Activated T-cell treated with anti-CD3 and anti-CD28 coated beads for 24 hours (primary cell): ENCODE data around the gene KRT2.

Experiments used
- DNase-seq: peaks from one replicate; pipeline ENCODE4 v3.0.0-alpha.2; 2020; ENCODE audit warnings: low read depth

Gene KRT2

GRCh38 chr12:52651726-52652261, at the start of gene KRT2:
TSS of gene KRT2 (minus strand) at chr12:52652211. CDS start at chr12:52652142, 69 bp downstream.
- no peak for DNase-seq

GRCh38 chr12:52701281-52701680, 49.3 kb upstream of the KRT2 start:
- no peak for DNase-seq

GRCh38 chr12:52699960-52700359, 47.9 kb upstream of the KRT2 start:
- no peak for DNase-seq

- DNase-seq = no peak
Measured at GRCh38 chr12:52699373-52699772, 47.4 kb upstream of the KRT2 start.

GRCh38 chr12:52698651-52699340, 46.8 kb upstream of the KRT2 start:
- no peak for DNase-seq

- DNase-seq = no peak
Measured at GRCh38 chr12:52697058-52697582, 45.1 kb upstream of the KRT2 start.

- no peak for DNase-seq
Measured at GRCh38 chr12:52696588-52696987, 44.6 kb upstream of the KRT2 start.

GRCh38 chr12:52695039-52695438, 43.0 kb upstream of the KRT2 start:
- DNase-seq = no peak

GRCh38 chr12:52694151-52694550, 42.1 kb upstream of the KRT2 start:
- no peak for DNase-seq

GRCh38 chr12:52693261-52693660, 41.2 kb upstream of the KRT2 start:
- no peak for DNase-seq

GRCh38 chr12:52692254-52692653, 40.2 kb upstream of the KRT2 start:
- no peak for DNase-seq

- DNase-seq = no peak
Measured at GRCh38 chr12:52691841-52692150, 39.8 kb upstream of the KRT2 start.

- peak; percentile 32 for DNase-seq
Measured at GRCh38 chr12:52691076-52691840, 39.2 kb upstream of the KRT2 start.

GRCh38 chr12:52690351-52691075, 38.5 kb upstream of the KRT2 start:
- DNase-seq = no peak

GRCh38 chr12:52689936-52690335, 37.9 kb upstream of the KRT2 start:
- DNase-seq = no peak

GRCh38 chr12:52689239-52689638, 37.2 kb upstream of the KRT2 start:
- DNase-seq = no peak

GRCh38 chr12:52688481-52688880, 36.5 kb upstream of the KRT2 start:
- no peak for DNase-seq

- DNase-seq = no peak
Measured at GRCh38 chr12:52687497-52688385, 35.7 kb upstream of the KRT2 start.

GRCh38 chr12:52686756-52687487, 34.9 kb upstream of the KRT2 start:
- no peak for DNase-seq

- DNase-seq = no peak
Measured at GRCh38 chr12:52686063-52686462, 34.1 kb upstream of the KRT2 start.

- no peak for DNase-seq
Measured at GRCh38 chr12:52685406-52685890, 33.4 kb upstream of the KRT2 start.
